HG03108 (cell line): ENCODE measurements around the gene NLN.
"Not testable (repeated sequence)": the region's sequence is repeated elsewhere in the genome, so short reads cannot be mapped to it uniquely, and the experiment has no call there.

Experiments used
- ATAC-seq: cut with Tn5 transposase; IDR thresholded peaks from one replicate; pipeline ENCODE4 v1.9.1; 2021; ENCODE audit warnings: moderate library complexity; ENCODE audit not compliant: unreplicated experiment

Gene NLN

GRCh38 chr5:65805089-65805488 is 83.1 kb downstream of the NLN start:
- ATAC-seq = no peak

- ATAC-seq = not testable (repeated sequence)
Measured at GRCh38 chr5:65807494-65807893, 85.5 kb downstream of the NLN start.

DNA sequence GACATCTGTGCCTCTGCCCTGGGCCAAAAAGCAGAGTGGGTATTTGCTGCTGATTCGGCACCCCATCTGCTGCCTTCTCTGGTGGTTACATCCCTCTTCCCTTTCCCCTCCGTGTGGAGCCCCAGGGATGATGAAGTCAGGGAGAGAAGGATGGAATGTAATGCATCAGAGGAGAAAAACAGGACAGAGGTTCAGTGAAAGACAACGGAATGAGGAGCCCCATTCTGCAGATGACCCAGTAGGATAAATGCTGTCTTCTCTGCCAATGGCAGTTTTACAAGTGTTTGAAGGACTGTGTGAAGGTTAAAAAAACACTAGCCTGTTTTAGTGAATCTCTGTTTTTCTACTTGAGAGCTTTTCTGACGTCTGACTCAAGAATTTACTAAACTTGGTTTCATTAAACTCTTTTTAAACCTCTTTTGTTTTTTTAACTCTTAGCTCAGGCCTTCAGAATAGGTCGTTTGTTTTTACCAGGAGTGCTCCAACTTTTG is 86.3 kb downstream of the NLN start:
- ATAC-seq = no peak

GRCh38 chr5:65808818-65809217 is 86.8 kb downstream of the NLN start:
- no peak for ATAC-seq

DNA sequence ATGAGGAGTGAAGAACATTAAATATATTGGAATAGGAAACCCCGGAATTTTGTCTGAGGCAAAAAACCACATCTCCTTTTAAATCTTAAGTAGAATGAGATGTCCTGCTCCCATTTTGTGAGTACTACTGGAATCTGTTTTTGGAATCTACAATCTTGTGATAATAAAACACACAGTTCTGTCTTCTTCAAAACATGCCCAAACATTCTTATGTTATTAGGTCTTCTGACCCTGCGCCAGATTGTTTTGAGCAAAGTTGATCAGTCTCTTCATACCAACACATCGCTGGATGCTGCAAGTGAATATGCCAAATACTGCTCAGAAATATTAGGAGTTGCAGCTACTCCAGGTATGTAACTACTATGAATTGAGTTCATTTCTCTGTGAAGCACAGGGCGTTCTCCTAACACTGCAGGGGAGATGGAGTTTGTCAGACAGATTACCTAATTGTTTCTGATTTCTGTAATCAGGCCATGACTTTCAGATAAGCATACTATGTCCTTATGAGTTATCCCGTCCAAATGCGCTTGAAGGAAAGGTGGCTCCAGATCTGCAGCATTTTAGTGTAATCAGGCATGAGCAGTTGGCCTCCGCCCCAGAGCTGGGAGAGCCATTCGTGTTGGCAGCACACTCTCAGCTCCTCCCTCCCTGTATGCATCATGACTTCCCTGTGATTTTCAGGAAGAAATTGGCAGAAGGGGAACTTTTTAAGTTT is 88.0 kb downstream of the NLN start:
- ATAC-seq = no peak

GRCh38 chr5:65811004-65811403 is 89.0 kb downstream of the NLN start:
- ATAC-seq = no peak

DNA sequence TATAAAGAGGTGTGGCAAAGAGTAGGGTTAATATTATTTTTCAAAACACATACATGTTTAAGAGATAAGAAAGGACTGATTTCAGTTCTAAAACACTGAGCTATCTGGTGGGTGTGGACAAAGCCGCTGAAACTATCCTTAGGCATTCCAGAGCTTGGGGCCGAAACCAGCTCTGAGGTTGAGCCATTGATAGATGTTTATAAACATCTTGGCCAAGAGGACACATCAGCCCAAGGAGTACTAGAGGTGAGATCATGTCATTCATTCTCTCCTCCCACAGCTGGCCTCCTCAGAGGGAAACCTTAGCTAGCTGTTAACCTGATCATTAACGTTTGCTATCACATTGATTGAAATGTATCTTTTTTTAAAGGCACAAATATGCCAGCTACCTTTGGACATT is 89.9 kb downstream of the NLN start:
- ATAC-seq = no peak

GRCh38 chr5:65812648-65813047 is 90.6 kb downstream of the NLN start:
- no peak for ATAC-seq

DNA sequence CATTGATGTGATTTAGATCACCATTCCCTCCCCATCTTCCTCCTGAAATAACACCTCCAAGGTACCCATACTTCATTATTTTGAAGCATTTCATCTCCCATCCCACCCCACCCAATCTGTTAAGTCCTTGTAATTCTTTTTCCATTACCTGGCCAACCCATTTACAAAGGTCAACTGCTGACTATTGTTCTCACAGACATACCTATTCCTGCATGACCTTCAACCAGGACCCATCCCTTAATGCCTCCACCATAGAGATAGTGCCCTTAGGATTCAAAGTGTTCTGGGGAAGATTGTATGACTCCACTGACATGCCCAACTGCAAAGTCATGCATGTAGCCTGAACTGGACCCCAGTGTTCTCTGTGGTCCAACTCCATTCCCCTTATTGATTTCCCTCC is 91.2 kb downstream of the NLN start:
- no peak for ATAC-seq

- no peak for ATAC-seq
Measured at GRCh38 chr5:65815161-65815560, 93.2 kb downstream of the NLN start.

- no peak for ATAC-seq
Measured at GRCh38 chr5:65816729-65817128, 94.7 kb downstream of the NLN start.

GRCh38 chr5:65817931-65818330 is 95.9 kb downstream of the NLN start:
- ATAC-seq = no peak

DNA sequence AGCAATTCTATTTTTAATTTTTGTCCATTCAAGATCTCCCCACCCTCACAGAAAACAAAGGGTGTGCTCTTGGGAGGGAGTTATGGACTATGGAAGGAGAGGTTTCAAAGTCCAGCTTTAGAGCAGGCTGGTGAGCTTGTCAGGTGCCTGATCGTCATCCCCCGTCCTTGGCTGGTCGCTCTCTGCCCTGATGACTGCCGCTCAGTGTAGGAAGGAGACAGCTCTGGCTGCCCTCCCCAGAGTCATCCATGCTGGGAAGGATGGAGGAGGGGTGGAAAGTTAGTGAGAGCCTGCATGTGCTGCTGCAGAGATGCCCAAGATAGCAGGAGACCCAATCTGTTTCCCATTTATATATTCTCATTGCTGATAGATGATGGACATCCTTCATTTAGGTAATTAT is 96.6 kb downstream of the NLN start:
- ATAC-seq = no peak

DNA sequence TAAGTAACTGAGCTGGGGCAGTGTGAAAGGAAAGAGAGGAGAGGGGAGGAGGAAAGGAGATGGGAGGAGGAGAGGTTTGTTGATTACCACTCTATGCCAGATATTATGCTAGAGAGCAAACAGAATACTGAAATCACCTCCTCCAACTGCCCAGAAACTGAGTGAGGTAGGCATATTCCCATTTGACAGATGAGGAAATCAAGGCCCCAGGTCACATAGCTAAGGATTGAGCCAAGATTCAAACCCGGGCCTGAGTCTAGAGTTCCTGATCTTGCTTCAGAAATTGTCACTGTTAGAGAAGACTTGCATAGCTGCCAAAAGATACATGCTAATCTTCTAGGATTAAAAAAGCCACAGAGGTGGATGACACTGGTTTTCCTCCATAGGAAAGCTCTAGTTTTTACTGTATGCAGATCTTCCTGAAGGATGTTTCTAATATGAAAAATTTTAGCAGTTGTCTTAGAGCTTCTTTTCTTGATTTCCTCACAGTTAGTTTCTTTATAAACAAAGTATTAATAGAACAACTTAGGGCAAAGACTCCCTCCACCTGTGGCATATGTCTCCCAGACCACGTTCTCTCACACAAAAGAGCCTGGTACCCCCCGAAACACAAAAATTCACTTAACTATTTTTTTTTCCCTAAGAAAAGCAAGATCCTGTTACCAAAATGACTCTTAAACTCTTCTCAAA is 97.4 kb downstream of the NLN start:
- no peak for ATAC-seq

GRCh38 chr5:65819905-65820240 is 97.9 kb downstream of the NLN start:
- no peak for ATAC-seq

DNA sequence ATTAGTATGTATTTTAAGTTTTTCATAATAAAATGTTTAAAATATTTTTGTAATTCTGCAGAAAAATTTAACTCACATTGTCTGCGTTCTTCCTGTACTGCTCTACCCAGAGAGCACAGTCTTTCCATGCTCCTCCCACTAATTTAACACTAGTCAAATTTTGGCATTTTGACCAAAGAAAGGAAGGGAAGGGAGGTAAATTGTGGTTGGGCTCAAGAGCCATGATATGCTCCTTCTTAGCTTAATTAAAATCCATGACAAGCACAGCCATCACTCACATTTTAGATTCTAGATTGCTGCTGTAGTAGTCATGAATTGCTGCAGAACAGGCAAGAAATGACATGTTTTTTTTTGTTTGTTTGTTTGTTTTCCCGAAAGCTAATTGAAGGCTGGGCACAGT is 98.4 kb downstream of the NLN start:
- no peak for ATAC-seq

GRCh38 chr5:65821966-65822365 is 100.0 kb downstream of the NLN start:
- no peak for ATAC-seq

- ATAC-seq = no peak
Measured at GRCh38 chr5:65822710-65823109, 100.7 kb downstream of the NLN start.

- ATAC-seq = no peak
Measured at GRCh38 chr5:65823204-65823603, 101.2 kb downstream of the NLN start.

DNA sequence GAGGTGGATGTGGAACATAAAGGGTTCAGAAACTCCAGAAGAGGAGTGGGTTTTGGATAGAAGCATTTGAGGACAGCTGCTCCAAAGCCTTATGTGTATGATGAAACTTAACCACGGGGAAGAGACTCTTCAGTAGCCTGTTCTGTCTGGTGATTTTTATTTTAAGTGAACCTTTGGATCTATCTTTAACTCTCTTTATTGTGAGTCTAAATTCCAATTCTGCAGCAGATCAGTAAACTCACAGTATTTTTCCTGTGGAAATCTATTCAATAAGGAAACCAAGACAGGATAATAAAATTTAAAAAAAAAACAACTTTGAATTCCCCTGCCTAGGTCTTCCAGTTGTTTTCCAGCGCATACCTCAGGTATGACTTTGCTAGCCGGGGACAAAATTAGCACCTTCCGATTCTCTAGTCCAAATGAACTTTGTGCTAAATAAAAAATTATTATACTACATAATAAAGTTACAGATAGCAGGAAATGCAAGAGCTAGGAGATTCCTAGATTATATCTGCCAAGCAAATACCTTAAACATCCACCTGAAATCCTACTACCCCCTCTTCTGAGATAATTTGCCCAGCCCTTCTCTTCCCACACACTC is 101.9 kb downstream of the NLN start:
- no peak for ATAC-seq

GRCh38 chr5:65825408-65826328 is 103.7 kb downstream of the NLN start:
- peak; percentile 65 for ATAC-seq
